Pons (tissue), 1 donor: ENCODE measurements around the gene SLC30A7.
"Not testable (repeated sequence)": the region's sequence is repeated elsewhere in the genome, so short reads cannot be mapped to it uniquely, and the experiment has no call there.

Experiments
- DNase-seq: peaks from one replicate; pipeline ENCODE4 v3.0.0-alpha.2; 2016; ENCODE audit warnings: low spot score

Gene SLC30A7

DNA sequence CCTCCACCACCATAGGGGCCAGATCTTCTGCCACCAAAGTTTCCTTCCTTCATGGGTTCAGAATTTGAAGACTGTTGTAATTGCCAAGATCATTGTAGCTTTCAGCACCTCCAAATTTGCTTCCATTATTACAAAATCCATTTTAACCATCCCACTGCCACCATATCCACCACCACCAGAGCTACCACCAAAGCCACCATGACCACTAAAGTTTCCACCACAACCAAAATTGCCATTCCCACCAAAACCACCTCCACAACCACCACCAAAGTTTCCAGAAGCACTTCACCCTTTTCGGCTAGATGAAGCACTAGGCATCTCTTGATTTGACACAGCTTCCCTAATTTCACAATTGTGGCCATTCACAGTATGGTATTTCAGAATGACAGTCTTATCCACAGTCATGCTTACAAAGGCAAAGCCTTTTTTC lies 45.2 kb downstream of the SLC30A7 start:
- DNase-seq: no peak

- no peak for DNase-seq
Observed at GRCh38 chr1:100941580-100942216, 45.8 kb downstream of the SLC30A7 start.

- no peak for DNase-seq
Observed at GRCh38 chr1:100942304-100943046, 46.6 kb downstream of the SLC30A7 start.

DNA sequence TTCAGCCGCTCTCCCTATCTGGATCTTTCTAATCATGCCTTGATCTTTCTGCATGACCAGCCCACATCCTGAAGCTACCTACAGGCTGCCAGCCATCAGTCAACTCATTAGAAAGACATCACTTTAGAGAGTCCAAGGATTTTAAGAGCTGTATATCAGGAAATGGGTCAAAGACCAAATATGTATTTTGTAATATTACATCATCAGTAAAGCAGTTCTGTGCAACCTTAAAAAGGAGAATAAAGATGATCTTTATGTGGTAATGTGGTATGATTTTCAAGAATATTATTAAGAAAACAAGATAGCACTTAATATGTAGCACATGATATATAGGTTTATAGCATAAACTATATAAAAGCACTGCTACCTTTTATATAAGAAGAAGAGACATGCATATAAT lies 47.6 kb downstream of the SLC30A7 start:
- no peak for DNase-seq

GRCh38 chr1:100946064-100946463 lies 50.2 kb downstream of the SLC30A7 start:
- DNase-seq: not testable (repeated sequence)

- DNase-seq: not testable (repeated sequence)
Observed at GRCh38 chr1:100947816-100948215, 51.9 kb downstream of the SLC30A7 start.

DNA sequence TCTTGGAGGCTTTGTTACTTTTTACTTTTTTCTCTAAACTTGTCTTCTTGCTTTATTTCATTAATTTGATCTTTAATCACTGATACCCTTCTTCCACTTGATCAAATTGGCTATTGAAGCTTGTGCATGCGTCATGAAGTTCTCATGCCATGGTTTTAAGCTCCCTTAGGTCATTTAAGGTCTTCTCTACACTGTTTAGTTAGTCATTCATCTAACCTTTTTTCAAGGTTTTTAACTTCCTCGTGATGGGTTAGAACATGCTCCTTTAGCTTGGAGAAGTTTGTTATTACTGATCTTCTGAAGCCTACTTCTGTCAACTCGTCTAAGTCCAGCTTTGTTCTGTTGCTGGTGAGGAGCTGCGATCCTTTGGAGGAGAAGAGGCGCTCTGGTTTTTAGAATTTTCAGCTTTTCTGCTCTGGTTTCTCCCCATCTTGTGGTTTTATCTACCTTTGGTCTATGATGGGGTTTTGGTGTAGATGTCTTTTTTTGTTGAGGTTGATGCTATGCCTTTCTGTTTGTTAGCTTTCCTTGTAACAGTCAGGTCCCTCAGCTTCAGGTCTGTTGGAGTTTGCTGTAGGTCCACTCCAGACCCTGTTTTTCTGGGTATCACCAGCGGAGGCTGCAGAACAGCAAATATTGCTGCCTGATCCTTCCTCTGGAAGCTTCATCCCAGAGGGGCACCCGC lies 53.0 kb downstream of the SLC30A7 start:
- DNase-seq: not testable (repeated sequence)

- DNase-seq: not testable (repeated sequence)
Observed at GRCh38 chr1:100949515-100950158, 53.7 kb downstream of the SLC30A7 start.

- DNase-seq: no peak
Observed at GRCh38 chr1:100950337-100950736, 54.4 kb downstream of the SLC30A7 start.

GRCh38 chr1:100950781-100951180 lies 54.9 kb downstream of the SLC30A7 start:
- DNase-seq: no peak

- DNase-seq: no peak
Observed at GRCh38 chr1:100952104-100952745, 56.3 kb downstream of the SLC30A7 start.

- DNase-seq: not testable (repeated sequence)
Observed at GRCh38 chr1:100952970-100953369, 57.1 kb downstream of the SLC30A7 start.

- no peak for DNase-seq
Observed at GRCh38 chr1:100953960-100954730, 58.3 kb downstream of the SLC30A7 start.

- DNase-seq: no peak
Observed at GRCh38 chr1:100955322-100955721, 59.4 kb downstream of the SLC30A7 start.

GRCh38 chr1:100959502-100960060 lies 63.7 kb downstream of the SLC30A7 start:
- DNase-seq: no peak

DNA sequence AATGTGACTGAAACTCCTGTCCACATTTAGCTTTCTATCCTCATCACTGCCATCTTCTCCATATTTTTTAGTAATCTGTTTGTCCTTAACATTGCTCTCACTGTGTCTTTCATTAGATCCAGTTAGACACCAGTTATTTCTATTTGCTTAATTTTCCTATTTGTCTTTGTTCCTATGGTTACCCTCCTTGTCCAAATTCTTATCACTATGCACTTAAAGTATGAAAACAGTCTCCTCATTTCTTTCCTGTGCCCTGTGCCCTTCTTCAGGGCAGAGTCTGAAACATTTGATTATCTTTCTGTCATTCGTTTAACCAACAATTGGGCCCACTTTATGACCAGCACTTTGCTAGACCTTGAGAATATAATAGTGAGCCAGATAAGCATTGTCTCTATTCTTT lies 64.2 kb downstream of the SLC30A7 start:
- DNase-seq: no peak

DNA sequence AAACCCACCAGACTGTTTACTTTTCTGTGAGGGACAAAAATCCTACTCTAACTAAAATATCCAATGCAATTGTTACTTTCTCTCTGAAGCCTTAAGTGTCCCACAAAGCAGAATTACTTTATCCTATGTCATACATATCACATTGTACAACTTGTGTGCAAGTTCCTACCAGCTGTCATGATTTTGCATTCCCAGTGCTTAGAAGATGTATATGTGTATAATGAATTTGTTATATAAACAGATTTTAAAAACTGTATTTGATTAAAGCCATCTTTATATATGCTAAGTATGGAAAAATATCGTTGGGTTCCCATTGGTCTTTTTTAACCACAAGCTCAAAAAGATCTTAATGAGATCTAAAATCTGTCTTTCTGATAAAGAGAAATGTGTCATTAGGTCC lies 72.7 kb downstream of the SLC30A7 start:
- DNase-seq: no peak

DNA sequence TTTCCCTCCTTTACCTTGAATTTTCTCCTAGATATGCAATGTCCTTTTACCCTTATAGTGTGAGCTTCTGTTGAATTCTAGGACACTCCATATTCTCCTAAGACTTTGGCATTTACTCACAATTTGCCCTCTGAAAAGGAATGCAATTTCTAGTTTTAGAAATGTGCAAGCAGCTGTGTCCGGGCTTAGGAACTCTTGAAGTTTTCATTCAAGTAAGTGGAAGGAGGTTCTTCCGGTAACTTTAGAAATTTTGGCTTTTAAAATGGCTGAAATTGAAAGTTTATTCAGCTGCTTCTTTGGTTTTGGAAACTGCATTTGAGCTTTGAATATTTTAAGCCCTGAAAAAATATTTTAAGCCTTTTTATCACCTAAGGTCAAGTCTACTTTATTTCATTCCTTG lies 73.4 kb downstream of the SLC30A7 start:
- no peak for DNase-seq

- DNase-seq: no peak
Observed at GRCh38 chr1:100971021-100971420, 75.1 kb downstream of the SLC30A7 start.

DNA sequence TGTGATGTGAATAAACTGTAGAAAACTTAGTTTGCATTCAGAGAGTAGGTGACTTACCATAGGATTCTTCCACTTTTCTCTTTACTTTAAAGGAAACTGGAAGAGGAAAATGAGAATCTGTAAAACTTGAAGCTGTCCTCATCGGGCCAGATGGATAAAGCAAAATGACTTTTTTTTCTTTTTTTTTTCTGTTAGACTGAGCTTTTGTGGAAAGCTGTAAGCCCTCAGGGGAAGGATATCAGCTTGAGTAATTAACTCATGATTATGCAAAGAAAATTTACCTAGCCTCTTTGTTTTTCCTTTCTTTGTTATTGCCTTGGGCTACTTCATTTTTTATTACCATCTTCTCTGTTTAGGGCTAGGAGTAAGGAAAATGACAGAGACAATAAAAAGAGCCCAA lies 76.3 kb downstream of the SLC30A7 start:
- DNase-seq: no peak

DNA sequence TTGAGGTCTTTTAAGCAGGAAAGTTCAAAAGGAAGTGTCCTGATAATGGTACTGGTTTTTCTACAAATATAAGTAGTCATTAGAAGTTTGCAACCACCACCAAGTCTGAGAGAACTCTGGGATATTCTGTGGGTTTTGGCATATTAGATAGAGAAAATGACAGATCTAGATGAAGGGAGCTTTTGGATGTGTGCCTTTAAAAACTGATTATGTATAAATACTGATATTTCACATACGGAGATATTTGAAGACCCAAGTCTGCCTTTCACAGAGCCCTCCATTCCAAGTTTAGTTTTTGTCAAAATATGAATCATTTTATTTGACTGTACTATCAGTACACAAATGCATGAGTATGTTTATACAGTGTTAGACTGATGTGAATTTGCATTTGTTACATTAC lies 81.0 kb downstream of the SLC30A7 start:
- no peak for DNase-seq
